ENCODE results near the gene PPHLN1.

PPHLN1 gene

DNA sequence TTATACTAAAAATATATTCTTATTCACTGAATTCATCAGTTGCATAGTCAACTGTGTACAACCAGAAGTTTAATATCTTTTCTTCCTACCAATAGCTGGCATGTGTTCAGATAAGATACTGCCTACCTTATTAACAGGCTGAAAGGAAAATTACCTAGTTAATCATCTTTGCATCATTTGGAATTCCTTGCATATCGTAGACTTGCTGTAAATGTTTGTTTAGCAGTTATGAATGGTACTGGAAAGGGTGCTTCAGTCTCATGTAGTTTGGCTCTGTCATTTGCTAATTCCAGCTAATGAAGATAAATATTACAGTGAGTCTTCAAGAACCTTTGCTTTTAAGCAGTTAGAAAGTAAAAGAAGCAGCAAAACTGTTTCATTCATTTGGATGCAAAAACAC, 84.4 kb downstream of the PPHLN1 start:
- no peak for TF ChIP-seq FOXP2 (optimal IDR thresholded peaks at IDR 0.05; ENCODE audit: borderline replicate concordance, extremely low read depth, extremely low read length, insufficient read depth)
- TF ChIP-seq, protein P1, sequence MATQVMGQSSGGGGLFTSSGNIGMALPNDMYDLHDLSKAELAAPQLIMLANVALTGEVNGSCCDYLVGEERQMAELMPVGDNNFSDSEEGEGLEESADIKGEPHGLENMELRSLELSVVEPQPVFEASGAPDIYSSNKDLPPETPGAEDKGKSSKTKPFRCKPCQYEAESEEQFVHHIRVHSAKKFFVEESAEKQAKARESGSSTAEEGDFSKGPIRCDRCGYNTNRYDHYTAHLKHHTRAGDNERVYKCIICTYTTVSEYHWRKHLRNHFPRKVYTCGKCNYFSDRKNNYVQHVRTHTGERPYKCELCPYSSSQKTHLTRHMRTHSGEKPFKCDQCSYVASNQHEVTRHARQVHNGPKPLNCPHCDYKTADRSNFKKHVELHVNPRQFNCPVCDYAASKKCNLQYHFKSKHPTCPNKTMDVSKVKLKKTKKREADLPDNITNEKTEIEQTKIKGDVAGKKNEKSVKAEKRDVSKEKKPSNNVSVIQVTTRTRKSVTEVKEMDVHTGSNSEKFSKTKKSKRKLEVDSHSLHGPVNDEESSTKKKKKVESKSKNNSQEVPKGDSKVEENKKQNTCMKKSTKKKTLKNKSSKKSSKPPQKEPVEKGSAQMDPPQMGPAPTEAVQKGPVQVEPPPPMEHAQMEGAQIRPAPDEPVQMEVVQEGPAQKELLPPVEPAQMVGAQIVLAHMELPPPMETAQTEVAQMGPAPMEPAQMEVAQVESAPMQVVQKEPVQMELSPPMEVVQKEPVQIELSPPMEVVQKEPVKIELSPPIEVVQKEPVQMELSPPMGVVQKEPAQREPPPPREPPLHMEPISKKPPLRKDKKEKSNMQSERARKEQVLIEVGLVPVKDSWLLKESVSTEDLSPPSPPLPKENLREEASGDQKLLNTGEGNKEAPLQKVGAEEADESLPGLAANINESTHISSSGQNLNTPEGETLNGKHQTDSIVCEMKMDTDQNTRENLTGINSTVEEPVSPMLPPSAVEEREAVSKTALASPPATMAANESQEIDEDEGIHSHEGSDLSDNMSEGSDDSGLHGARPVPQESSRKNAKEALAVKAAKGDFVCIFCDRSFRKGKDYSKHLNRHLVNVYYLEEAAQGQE (IDR thresholded peaks at IDR 0.05; ENCODE audit: insufficient read depth in 1 of 2, low read depth in 2 of 2, low read length in 2 of 2): no peak
- TF ChIP-seq SIN3A (IDR thresholded peaks at IDR 0.05; ENCODE audit: borderline replicate concordance, insufficient read depth, low read length): no peak

DNA sequence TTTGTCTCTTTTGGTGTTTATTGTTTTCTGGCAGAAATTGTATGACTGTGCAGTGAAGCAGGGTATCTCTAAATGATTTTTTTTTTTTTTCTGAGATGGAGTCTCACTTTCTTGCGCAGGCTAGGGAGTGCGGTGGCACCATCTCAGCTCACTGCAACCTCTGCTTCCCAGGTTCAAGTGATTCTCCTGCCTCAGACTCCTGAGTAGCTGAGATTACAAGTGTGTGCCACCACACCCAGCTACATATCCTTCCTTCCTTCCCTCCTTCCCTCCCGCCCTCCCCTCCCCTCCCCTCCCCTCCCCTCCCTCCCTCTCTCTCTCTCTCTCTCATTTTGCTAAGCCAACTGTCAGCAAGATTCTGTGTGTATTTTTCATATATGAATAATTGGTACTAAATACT, 94.4 kb downstream of the PPHLN1 start:
- TF ChIP-seq TAF1 (IDR thresholded peaks at IDR 0.05; ENCODE audit: borderline replicate concordance, insufficient read depth, low read length): no peak
- no peak for TF ChIP-seq FOXP2 (optimal IDR thresholded peaks at IDR 0.05; ENCODE audit: borderline replicate concordance, extremely low read depth, extremely low read length, insufficient read depth)
- TF ChIP-seq, protein P1 (IDR thresholded peaks at IDR 0.05; ENCODE audit: insufficient read depth in 1 of 2, low read depth in 2 of 2, low read length in 2 of 2): no peak
- TF ChIP-seq POLR2AphosphoS5 (IDR thresholded peaks at IDR 0.05; ENCODE audit: low read depth, low read length): no peak
- no peak for TF ChIP-seq SIN3A (IDR thresholded peaks at IDR 0.05; ENCODE audit: borderline replicate concordance, insufficient read depth, low read length)

DNA sequence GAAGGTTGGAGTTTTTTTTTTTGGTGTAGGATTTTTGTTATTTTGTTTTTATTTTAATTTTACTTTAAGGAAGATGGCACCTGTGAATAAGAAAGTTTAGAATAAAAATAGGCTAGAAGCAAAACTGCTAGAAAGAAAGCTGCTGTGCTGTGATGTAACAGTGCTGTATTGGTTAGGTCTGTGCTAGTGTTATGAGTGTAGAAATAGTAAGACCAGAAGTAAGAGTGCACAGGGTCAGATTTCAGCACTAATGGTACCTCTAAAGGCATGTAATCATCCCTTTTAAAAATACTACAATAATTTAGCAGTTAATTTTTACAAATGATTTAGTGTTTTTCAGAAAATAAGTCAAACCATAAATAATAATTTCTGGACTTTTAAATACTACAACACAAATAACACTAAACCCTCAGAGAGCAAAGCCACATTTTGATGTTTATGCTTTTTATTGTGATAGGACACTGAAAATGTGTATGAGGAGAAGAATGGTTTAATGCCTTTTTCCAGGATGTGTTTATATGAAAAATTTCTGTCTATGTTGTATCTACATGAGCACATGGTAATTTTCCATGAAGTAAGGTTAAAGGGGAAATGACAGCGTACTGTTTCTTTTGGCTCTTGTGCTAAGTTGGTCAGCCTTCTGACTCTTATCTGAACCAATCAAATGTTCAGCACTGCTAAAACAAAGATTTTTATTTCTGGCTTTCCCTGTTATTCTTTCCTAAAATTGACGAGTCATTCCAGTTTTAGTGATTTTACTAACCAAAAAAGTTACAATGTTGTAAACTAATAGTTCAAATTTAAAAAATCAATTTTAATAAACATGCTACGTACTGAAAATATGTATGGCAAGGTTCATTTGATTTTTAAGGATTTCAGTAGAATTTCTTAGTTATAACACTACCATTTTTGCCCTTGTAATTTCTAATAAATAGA, 96.1 kb downstream of the PPHLN1 start:
- no peak for TF ChIP-seq SIN3A (IDR thresholded peaks at IDR 0.05; ENCODE audit: borderline replicate concordance, insufficient read depth, low read length)
- TF ChIP-seq FOXP2 (optimal IDR thresholded peaks at IDR 0.05; ENCODE audit: borderline replicate concordance, extremely low read depth, extremely low read length, insufficient read depth): no peak
- TF ChIP-seq POLR2AphosphoS5 (IDR thresholded peaks at IDR 0.05; ENCODE audit: low read depth, low read length): no peak
- TF ChIP-seq, protein P1 (IDR thresholded peaks at IDR 0.05; ENCODE audit: insufficient read depth in 1 of 2, low read depth in 2 of 2, low read length in 2 of 2): no peak
- no peak for TF ChIP-seq TAF1 (IDR thresholded peaks at IDR 0.05; ENCODE audit: borderline replicate concordance, insufficient read depth, low read length)

DNA sequence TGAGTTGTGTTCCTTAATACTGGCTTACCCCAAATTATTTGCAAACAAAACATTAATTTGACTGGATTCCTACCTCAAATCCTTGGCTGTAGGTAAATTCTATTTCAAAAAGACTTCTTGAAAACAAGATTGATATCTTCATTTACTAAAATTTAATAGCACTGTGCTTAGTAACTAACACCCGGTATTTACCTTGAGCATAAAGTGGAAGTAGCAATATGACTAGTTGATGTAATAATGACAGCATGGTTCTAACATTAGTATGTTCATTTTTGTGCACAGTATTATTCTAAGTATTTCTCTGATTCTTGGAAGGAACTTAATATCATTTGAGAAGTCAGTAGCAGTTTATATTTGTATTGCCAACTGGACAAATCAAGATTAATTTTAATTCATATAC, 96.8 kb downstream of the PPHLN1 start:
- TF ChIP-seq POLR2AphosphoS5 (IDR thresholded peaks at IDR 0.05; ENCODE audit: low read depth, low read length) (no peak), FOXP2 (optimal IDR thresholded peaks at IDR 0.05; ENCODE audit: borderline replicate concordance, extremely low read depth, extremely low read length, insufficient read depth) (no peak), SIN3A (IDR thresholded peaks at IDR 0.05; ENCODE audit: borderline replicate concordance, insufficient read depth, low read length) (no peak), TAF1 (IDR thresholded peaks at IDR 0.05; ENCODE audit: borderline replicate concordance, insufficient read depth, low read length) (no peak)
- TF ChIP-seq, protein P1 (IDR thresholded peaks at IDR 0.05; ENCODE audit: insufficient read depth in 1 of 2, low read depth in 2 of 2, low read length in 2 of 2): no peak

All from PFSK-1 (cell line).